Measurements from ENCODE around the gene TMEM200A. TPM values are rescaled to one million over a fixed set of nuclear protein-coding genes. Genes with fewer than 3 reads are reported as not detected.

TMEM200A gene
- total RNA-seq, 1 donor = 43.1 TPM

DNA sequence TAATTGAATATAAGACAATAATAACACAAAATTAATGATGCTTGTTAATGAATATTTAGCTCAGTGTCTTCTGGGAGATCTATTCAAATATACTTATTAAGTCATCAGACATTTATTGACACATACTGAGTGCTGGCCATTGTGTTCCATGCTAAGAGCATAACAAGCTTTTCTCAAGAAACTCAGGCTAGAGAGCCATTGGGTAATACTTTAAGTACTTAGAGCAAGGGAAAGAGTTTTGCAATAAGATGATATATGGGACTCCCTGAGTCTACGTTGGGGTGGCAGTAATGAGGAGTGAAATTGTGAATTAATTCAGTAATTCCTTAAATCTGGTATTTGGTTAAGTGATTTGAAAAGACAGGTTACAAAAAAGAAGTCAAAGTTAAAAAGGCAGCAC lies 11.1 kb downstream of the TMEM200A start:
- no peak overlapping the region for H3K27ac ChIP-seq (ENCODE audit: low read depth, low read length)
- no peak for DNase-seq (ENCODE audit: insufficient read length, low spot score, missing footprints)
- H3K9me3 ChIP-seq (ENCODE audit: low read depth, low read length) = no peaks in the 10 kb centered on the region
- TF ChIP-seq, protein P1, sequence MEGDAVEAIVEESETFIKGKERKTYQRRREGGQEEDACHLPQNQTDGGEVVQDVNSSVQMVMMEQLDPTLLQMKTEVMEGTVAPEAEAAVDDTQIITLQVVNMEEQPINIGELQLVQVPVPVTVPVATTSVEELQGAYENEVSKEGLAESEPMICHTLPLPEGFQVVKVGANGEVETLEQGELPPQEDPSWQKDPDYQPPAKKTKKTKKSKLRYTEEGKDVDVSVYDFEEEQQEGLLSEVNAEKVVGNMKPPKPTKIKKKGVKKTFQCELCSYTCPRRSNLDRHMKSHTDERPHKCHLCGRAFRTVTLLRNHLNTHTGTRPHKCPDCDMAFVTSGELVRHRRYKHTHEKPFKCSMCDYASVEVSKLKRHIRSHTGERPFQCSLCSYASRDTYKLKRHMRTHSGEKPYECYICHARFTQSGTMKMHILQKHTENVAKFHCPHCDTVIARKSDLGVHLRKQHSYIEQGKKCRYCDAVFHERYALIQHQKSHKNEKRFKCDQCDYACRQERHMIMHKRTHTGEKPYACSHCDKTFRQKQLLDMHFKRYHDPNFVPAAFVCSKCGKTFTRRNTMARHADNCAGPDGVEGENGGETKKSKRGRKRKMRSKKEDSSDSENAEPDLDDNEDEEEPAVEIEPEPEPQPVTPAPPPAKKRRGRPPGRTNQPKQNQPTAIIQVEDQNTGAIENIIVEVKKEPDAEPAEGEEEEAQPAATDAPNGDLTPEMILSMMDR (IDR thresholded peaks at IDR 0.05; ENCODE audit: extremely low read depth, low read depth, low read length) = no peak
- H3K36me3 ChIP-seq (ENCODE audit: insufficient read depth, low read length) = peaks cover 11% of the 10 kb centered on the region
- H3K4me2 ChIP-seq (ENCODE audit: insufficient read depth, low read length) = no peak overlapping the region
- H3K27me3 ChIP-seq (ENCODE audit: insufficient read depth, low read length) = no peaks in the 10 kb centered on the region
- H4K20me1 ChIP-seq (ENCODE audit: insufficient read depth, low read length) = peaks cover 13% of the 10 kb centered on the region
- H3K4me3 ChIP-seq (ENCODE audit: insufficient read depth, low read length) = no peak overlapping the region
- H3K4me1 ChIP-seq (ENCODE audit: insufficient read depth, low read length) = peaks cover 19% of the 10 kb centered on the region
- no peak overlapping the region for H2AFZ ChIP-seq (ENCODE audit: low read length)
- H3K79me2 ChIP-seq (ENCODE audit: insufficient read depth, low read length) = peaks cover 89% of the 10 kb centered on the region

DNA sequence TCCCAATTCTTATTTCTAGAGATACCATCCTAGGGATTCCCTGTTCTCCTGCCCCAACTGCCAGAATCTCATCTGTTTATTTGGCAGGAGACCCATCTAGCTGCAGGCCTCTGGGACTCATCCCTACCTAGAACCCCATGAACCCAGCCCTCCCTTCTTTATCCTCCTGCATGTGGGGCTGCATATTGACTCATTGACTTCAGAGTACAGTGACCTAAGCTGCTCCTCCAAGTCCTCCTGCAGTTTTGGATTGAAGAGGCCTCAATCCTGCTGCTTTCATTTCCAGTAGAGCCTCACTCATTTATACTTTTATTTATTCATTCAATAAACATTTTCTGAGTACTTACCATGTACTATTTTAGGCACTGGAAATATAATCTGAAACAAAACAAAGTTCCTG lies 11.6 kb downstream of the TMEM200A start:
- peak; percentile 25 for DNase-seq (ENCODE audit: insufficient read length, low spot score, missing footprints)

DNA sequence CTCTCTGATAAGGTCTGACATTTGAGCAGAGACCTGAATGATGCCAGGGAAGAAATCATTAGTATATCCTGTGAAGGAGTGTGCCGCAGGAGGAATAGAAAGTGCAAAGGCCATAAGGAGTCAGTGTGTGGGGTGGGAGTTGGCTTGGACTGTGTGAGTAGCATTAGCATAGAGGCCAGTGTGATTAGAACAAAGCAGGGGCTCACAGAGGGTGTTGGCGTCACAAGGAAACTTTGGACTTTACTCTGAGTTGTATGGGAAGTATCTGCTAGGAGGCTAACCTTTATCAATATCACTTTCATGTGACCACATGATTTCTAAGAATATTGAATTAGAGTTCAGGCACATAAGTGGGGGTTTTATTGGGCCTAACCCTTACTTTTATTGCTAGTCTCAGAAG lies 12.1 kb downstream of the TMEM200A start:
- H3K4me1 ChIP-seq (ENCODE audit: insufficient read depth, low read length) = peaks cover 13% of the 10 kb centered on the region

More for the DNA sequence above, 11.6 kb downstream of the TMEM200A start:
- H2AFZ ChIP-seq (ENCODE audit: low read length) = no peak overlapping the region
- TF ChIP-seq, protein P1 (IDR thresholded peaks at IDR 0.05; ENCODE audit: extremely low read depth, low read depth, low read length) = no peak
- no peak overlapping the region for H3K27ac ChIP-seq (ENCODE audit: low read depth, low read length)
- H3K36me3 ChIP-seq (ENCODE audit: insufficient read depth, low read length) = peaks cover 11% of the 10 kb centered on the region
- no peaks in the 10 kb centered on the region for H3K27me3 ChIP-seq (ENCODE audit: insufficient read depth, low read length)
- no peaks in the 10 kb centered on the region for H3K9me3 ChIP-seq (ENCODE audit: low read depth, low read length)
- peaks cover 15% of the 10 kb centered on the region for H3K4me1 ChIP-seq (ENCODE audit: insufficient read depth, low read length)
- H3K79me2 ChIP-seq (ENCODE audit: insufficient read depth, low read length) = peaks cover 89% of the 10 kb centered on the region
- no peak overlapping the region for H3K4me3 ChIP-seq (ENCODE audit: insufficient read depth, low read length)
- H3K4me2 ChIP-seq (ENCODE audit: insufficient read depth, low read length) = no peak overlapping the region
- peaks cover 13% of the 10 kb centered on the region for H4K20me1 ChIP-seq (ENCODE audit: insufficient read depth, low read length)

DNA sequence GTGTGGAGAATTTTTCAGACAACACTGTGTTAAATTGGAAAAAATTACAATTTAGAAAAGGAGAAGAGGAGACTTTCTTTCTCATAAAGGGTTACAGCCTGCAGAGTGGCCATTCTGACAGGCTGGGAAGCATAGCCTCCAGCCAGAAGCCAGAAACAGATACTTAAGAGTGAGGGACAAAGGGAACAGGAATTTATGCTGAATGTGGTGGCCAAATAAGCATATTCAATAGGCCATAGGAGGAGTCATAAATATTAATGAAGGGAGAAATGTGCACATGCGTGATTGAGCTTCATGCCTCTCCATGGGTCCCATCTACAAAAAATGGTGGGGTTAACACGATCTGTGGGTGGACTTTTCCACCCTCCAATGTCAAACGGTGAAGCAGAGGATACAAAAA lies 13.4 kb downstream of the TMEM200A start:
- Histone ChIP-seq H3K4me3 (ENCODE audit: insufficient read depth, low read length) (no peak overlapping the region), H3K4me2 (ENCODE audit: insufficient read depth, low read length) (no peak overlapping the region), H3K9me3 (ENCODE audit: low read depth, low read length) (no peaks in the 10 kb centered on the region), H3K79me2 (ENCODE audit: insufficient read depth, low read length) (peaks cover 88% of the 10 kb centered on the region), H3K4me1 (ENCODE audit: insufficient read depth, low read length) (peaks cover 13% of the 10 kb centered on the region), H3K36me3 (ENCODE audit: insufficient read depth, low read length) (peaks cover 13% of the 10 kb centered on the region), H3K27ac (ENCODE audit: low read depth, low read length) (no peak overlapping the region), H3K27me3 (ENCODE audit: insufficient read depth, low read length) (no peaks in the 10 kb centered on the region), H2AFZ (ENCODE audit: low read length) (no peak overlapping the region), H4K20me1 (ENCODE audit: insufficient read depth, low read length) (peaks cover 8% of the 10 kb centered on the region)
- no peak for DNase-seq (ENCODE audit: insufficient read length, low spot score, missing footprints)
- TF ChIP-seq, protein P1 (IDR thresholded peaks at IDR 0.05; ENCODE audit: extremely low read depth, low read depth, low read length) = no peak

More for the DNA sequence above, 12.1 kb downstream of the TMEM200A start:
- H3K4me3 ChIP-seq (ENCODE audit: insufficient read depth, low read length) = no peak overlapping the region
- peaks cover 89% of the 10 kb centered on the region for H3K79me2 ChIP-seq (ENCODE audit: insufficient read depth, low read length)
- peaks cover 8% of the 10 kb centered on the region for H4K20me1 ChIP-seq (ENCODE audit: insufficient read depth, low read length)
- no peaks in the 10 kb centered on the region for H3K27me3 ChIP-seq (ENCODE audit: insufficient read depth, low read length)
- no peak for DNase-seq (ENCODE audit: insufficient read length, low spot score, missing footprints)
- H3K36me3 ChIP-seq (ENCODE audit: insufficient read depth, low read length) = peaks cover 11% of the 10 kb centered on the region
- H3K4me2 ChIP-seq (ENCODE audit: insufficient read depth, low read length) = no peak overlapping the region
- H3K27ac ChIP-seq (ENCODE audit: low read depth, low read length) = no peak overlapping the region
- TF ChIP-seq, protein P1 (IDR thresholded peaks at IDR 0.05; ENCODE audit: extremely low read depth, low read depth, low read length) = no peak
- no peaks in the 10 kb centered on the region for H3K9me3 ChIP-seq (ENCODE audit: low read depth, low read length)
- no peak overlapping the region for H2AFZ ChIP-seq (ENCODE audit: low read length)

Data from osteoblast (primary cell).